HepG2 (cell line): ENCODE measurements around the gene MST1. TPM values are rescaled to one million over a fixed set of nuclear protein-coding genes. Genes with fewer than 3 reads are reported as not detected.

Experiments used
- CEBPZ ChIP-seq: IDR thresholded peaks from 2 replicates; pipeline ENCODE4 v1.6.1; 2012; ENCODE audit warnings: low read length, improper control_type of control experiment
- DDIT3 ChIP-seq: sonication (generic); formaldehyde crosslinking; IDR thresholded peaks from 2 replicates; pipeline ENCODE4 v1.4.0; 2020; ENCODE audit warnings: mild to moderate bottlenecking, missing genetic modification reagents
- ESRRA ChIP-seq: sonication (generic); formaldehyde crosslinking; IDR thresholded peaks from 2 replicates; pipeline ENCODE4 v1.5.1; 2020; ENCODE audit warnings: mild to moderate bottlenecking, low read depth, missing genetic modification reagents
- ISL2 ChIP-seq: sonication (generic); formaldehyde crosslinking; IDR thresholded peaks from 2 replicates; pipeline ENCODE4 v1.5.0; 2020; ENCODE audit warnings: missing genetic modification reagents
- KDM2A ChIP-seq: sonication (generic); formaldehyde crosslinking; IDR thresholded peaks from 2 replicates; pipeline ENCODE4 v1.4.0; 2020; ENCODE audit warnings: low read depth, missing genetic modification reagents, borderline replicate concordance
- KLF16 ChIP-seq, 2 experiments: sonication (generic) in 1 of 2; formaldehyde crosslinking in 1 of 2; IDR thresholded peaks; 2 replicates each; pipeline versions ENCODE4 v1.6.1 to v1.8.0; 2016 to 2023; ENCODE audit warnings: missing genetic modification reagents in 2 of 2, missing compliant biosample characterization in 1 of 2
- MAF1 ChIP-seq: sonication (generic); formaldehyde crosslinking; IDR thresholded peaks from 2 replicates; pipeline ENCODE4 v1.5.0; 2020; ENCODE audit warnings: missing genetic modification reagents, borderline replicate concordance
- MTA3 ChIP-seq: sonication (generic); formaldehyde crosslinking; IDR thresholded peaks from 2 replicates; pipeline ENCODE4 v1.4.0; 2020; ENCODE audit warnings: missing genetic modification reagents
- NCOR1 ChIP-seq: fragments of 200-600 bp; sonication (generic); IDR thresholded peaks from 2 replicates; pipeline ENCODE4 v1.7.0; 2017; ENCODE audit warnings: antibody characterized with exemption, low read length, borderline replicate concordance
- TFAP4 ChIP-seq: sonication (generic); IDR thresholded peaks from 2 replicates; pipeline ENCODE4 v1.6.1; 2016; ENCODE audit warnings: low read depth, borderline replicate concordance
- XBP1 ChIP-seq: sonication (generic); formaldehyde crosslinking; IDR thresholded peaks from 2 replicates; pipeline ENCODE4 v1.5.0; 2020; ENCODE audit warnings: missing genetic modification reagents
- ZBTB34 ChIP-seq: sonication (generic); formaldehyde crosslinking; IDR thresholded peaks from 2 replicates; pipeline ENCODE4 v1.8.0; 2022; ENCODE audit warnings: mild to moderate bottlenecking, missing genetic modification reagents
- ZNF280D ChIP-seq: sonication (generic); formaldehyde crosslinking; IDR thresholded peaks from 2 replicates; pipeline ENCODE4 v1.5.1; 2020; ENCODE audit warnings: mild to moderate bottlenecking, missing genetic modification reagents
- ZNF33A ChIP-seq: sonication (generic); formaldehyde crosslinking; IDR thresholded peaks from 2 replicates; pipeline ENCODE4 v1.5.1; 2020; ENCODE audit warnings: missing genetic modification reagents, mild to moderate bottlenecking, moderate library complexity, borderline replicate concordance
- ZNF354B ChIP-seq: sonication (generic); formaldehyde crosslinking; IDR thresholded peaks from 2 replicates; pipeline ENCODE4 v1.8.0; 2022; ENCODE audit warnings: mild to moderate bottlenecking, missing genetic modification reagents
- ZNF615 ChIP-seq: sonication (generic); formaldehyde crosslinking; IDR thresholded peaks from 2 replicates; pipeline ENCODE4 v1.5.0; 2020; ENCODE audit warnings: mild to moderate bottlenecking, missing genetic modification reagents, borderline replicate concordance
- ZNF703 ChIP-seq: sonication (generic); formaldehyde crosslinking; IDR thresholded peaks from 2 replicates; pipeline ENCODE4 v1.5.1; 2020; ENCODE audit warnings: missing genetic modification reagents, mild to moderate bottlenecking, moderate library complexity, borderline replicate concordance
- polyA plus RNA-seq, 8 experiments: library from polyadenylated mRNA; depleted of rRNA in 3 of 8; stranded (reverse) in 7 of 8; unstranded in 1 of 8; fragments of >200 nt; fragmentation: Illumina TruSeq in 4 of 8; extraction: Trizol in 4 of 8; gene quantifications; 2 replicates each; pipeline versions ENCODE4 v1.2.1 to v1.2.3, GENCODE V29; 2011 to 2016; ENCODE audit warnings: low read depth in 4 of 8, missing spikeins in 1 of 8, mixed read lengths in 1 of 8; ENCODE audit not compliant: insufficient read depth in 1 of 8
- total RNA-seq, 5 experiments: library from RNA; depleted of rRNA; stranded (reverse); fragments of >200 nt; fragmentation: Illumina TruSeq; extraction: Trizol; gene quantifications; 2 replicates each; pipeline ENCODE4 v1.2.3, GENCODE V29; 2016; ENCODE audit warnings: low read depth in 1 of 5

Gene MST1
- total and polyA plus RNA-seq, 2 of the 13 experiments (the other 11 are each of a cell fraction or from before 2014, with no cell fraction given) = 189 to 452 TPM

GRCh38 chr3:49689046-49689907 is at the start of gene MST1, which contains the start of gene RNF123 (continued):
- TF ChIP-seq ZNF33A = no peak
- no peak for TF ChIP-seq ZNF354B (CRISPR knock-in tag)
- TF ChIP-seq ZNF703 (CRISPR knock-in tag) = no peak
- TF ChIP-seq TFAP4 = 0 out of 2 replicates have a peak, but pooled peaks have one; percentile 19
- TF ChIP-seq XBP1 (CRISPR knock-in tag) = no peak
- TF ChIP-seq ESRRA = no peak
- no peak for TF ChIP-seq ZBTB34 (CRISPR knock-in tag)
- no peak for TF ChIP-seq MTA3 (CRISPR knock-in tag)
- no peak for TF ChIP-seq ZNF615
- no peak for TF ChIP-seq MAF1 (CRISPR knock-in tag)
- TF ChIP-seq KLF16 (CRISPR knock-in tag; IDR thresholded peaks at IDR 0.05) = peak in 1 of 2 experiments; percentile 85; a peak in 2 of 4 replicates
- TF ChIP-seq ZNF280D (CRISPR knock-in tag) = no peak
- TF ChIP-seq NCOR1 = no peak
- no peak for TF ChIP-seq DDIT3 (CRISPR knock-in tag)
- TF ChIP-seq ISL2 (CRISPR knock-in tag) = peak; percentile 63; the same call in 1 of the 2 replicates
- no peak for TF ChIP-seq CEBPZ
- TF ChIP-seq KDM2A = peak; percentile 98
